Neural progenitor cell (in vitro differentiated cells): ENCODE measurements around the gene CACNA1C. TPM values are rescaled to one million over a fixed set of nuclear protein-coding genes. Genes with fewer than 3 reads are reported as not detected.

Experiments used
- DNase-seq: peaks from one replicate; pipeline ENCODE4 v3.0.0-alpha.2; 2016; ENCODE audit warnings: low spot score
- H2AFZ ChIP-seq: fragments of 200-600 bp; sonication (generic); replicated peaks from 2 replicates; pipeline ENCODE4 v1.6.1; 2016; ENCODE audit warnings: antibody characterized with exemption
- H3F3A ChIP-seq: fragments of 200-600 bp; sonication (generic); 2 replicates; pipeline ENCODE4 v1.6.1; 2016; ENCODE audit warnings: antibody characterized with exemption, low read depth
- H3K27ac ChIP-seq: fragments of 200-600 bp; sonication (generic); 2 replicates; pipeline ENCODE4 v1.5.1; 2016; ENCODE audit warnings: mild to moderate bottlenecking
- H3K27me3 ChIP-seq: fragments of 200-600 bp; sonication (generic); 2 replicates; pipeline ENCODE4 v1.6.1; 2016; ENCODE audit warnings: mild to moderate bottlenecking, moderate library complexity
- H3K36me3 ChIP-seq: fragments of 200-600 bp; sonication (generic); 2 replicates; pipeline ENCODE4 v1.5.1; 2016
- H3K4me1 ChIP-seq: fragments of 200-600 bp; sonication (generic); 2 replicates; pipeline ENCODE4 v1.6.1; 2016; ENCODE audit warnings: mixed run types
- H3K4me2 ChIP-seq: fragments of 200-600 bp; sonication (generic); 2 replicates; pipeline ENCODE4 v1.6.1; 2016
- H3K4me3 ChIP-seq: fragments of 200-600 bp; sonication (generic); 2 replicates; pipeline ENCODE4 v1.5.1; 2016
- H3K79me2 ChIP-seq: fragments of 200-600 bp; sonication (generic); 2 replicates; pipeline ENCODE4 v1.6.1; 2016; ENCODE audit warnings: low read depth
- H3K9ac ChIP-seq: fragments of 200-600 bp; sonication (generic); 2 replicates; pipeline ENCODE4 v1.6.1; 2016
- H3K9me3 ChIP-seq: fragments of 200-600 bp; sonication (generic); 2 replicates; pipeline ENCODE4 v1.5.1; 2016; ENCODE audit warnings: low read depth
- H4K20me1 ChIP-seq: fragments of 200-600 bp; sonication (generic); 2 replicates; pipeline ENCODE4 v1.6.1; 2016; ENCODE audit warnings: low read depth
- H3K27ac Mint-ChIP-seq: 3 replicates; pipeline ENCODE4 v1.8.0; 2021; ENCODE audit warnings: mixed read lengths
- H3K27me3 Mint-ChIP-seq: 2 replicates; pipeline ENCODE4 v1.8.0; 2022; ENCODE audit warnings: low read depth, mild to moderate bottlenecking, inconsistent platforms, moderate library complexity, mixed read lengths; ENCODE audit not compliant: insufficient read depth
- H3K36me3 Mint-ChIP-seq: 3 replicates; pipeline ENCODE4 v1.8.0; 2021; ENCODE audit warnings: mixed read lengths
- H3K4me1 Mint-ChIP-seq: 3 replicates; pipeline ENCODE4 v1.8.0; 2021; ENCODE audit warnings: mixed read lengths
- H3K4me3 Mint-ChIP-seq: 3 replicates; pipeline ENCODE4 v1.8.0; 2021; ENCODE audit warnings: mild to moderate bottlenecking, moderate library complexity, mixed read lengths
- H3K9me3 Mint-ChIP-seq: 3 replicates; pipeline ENCODE4 v1.8.0; 2020; ENCODE audit warnings: mixed read lengths
- EZH2 ChIP-seq: fragments of 200-600 bp; sonication (generic); IDR thresholded peaks from 2 replicates; pipeline ENCODE4 v1.6.1; 2017; ENCODE audit warnings: antibody characterized with exemption, mild to moderate bottlenecking, moderate library complexity
- EZH2phosphoT487 ChIP-seq: fragments of 200-600 bp; sonication (generic); IDR thresholded peaks from 2 replicates; pipeline ENCODE4 v1.6.1; 2017; ENCODE audit warnings: antibody characterized with exemption
- total RNA-seq: library from RNA; depleted of rRNA; stranded (reverse); fragments of >200 nt; gene quantifications from 2 replicates; pipeline ENCODE4 v1.2.3, GENCODE V29; 2015; ENCODE audit warnings: low replicate concordance
- TF ChIP-seq, protein P1 (sequence below): fragments of 200-600 bp; sonication (generic); IDR thresholded peaks from 2 replicates; pipeline ENCODE4 v1.5.1; 2017; ENCODE audit warnings: antibody characterized with exemption, mild to moderate bottlenecking

CACNA1C gene
- total RNA-seq, 1 donor from 2014 or later: 2.7 TPM

GRCh38 chr12:2654741-2655140 lies 602.0 kb downstream of the CACNA1C start:
- no peak overlapping the region for H2AFZ ChIP-seq
- H3K9me3 Mint-ChIP-seq: peaks cover 8% of the 10 kb centered on the region
- H3K27ac Mint-ChIP-seq: no peak overlapping the region

GRCh38 chr12:2662524-2662923 lies 609.7 kb downstream of the CACNA1C start:
- Histone ChIP-seq H2AFZ (no peak overlapping the region), H3F3A (no peaks in the 10 kb centered on the region), H3K4me3 (no peak overlapping the region), H3K4me1 (no peaks in the 10 kb centered on the region), H4K20me1 (no peaks in the 10 kb centered on the region), H3K9ac (no peak overlapping the region), H3K79me2 (no peaks in the 10 kb centered on the region), H3K9me3 (no peaks in the 10 kb centered on the region), H3K36me3 (no peaks in the 10 kb centered on the region), H3K4me2 (no peak overlapping the region), H3K27me3 (no peaks in the 10 kb centered on the region), H3K27ac (no peak overlapping the region)
- Mint-ChIP-seq H3K4me3 (no peak overlapping the region), H3K27ac (no peak overlapping the region), H3K9me3 (no peaks in the 10 kb centered on the region), H3K36me3 (no peaks in the 10 kb centered on the region), H3K4me1 (no peaks in the 10 kb centered on the region), H3K27me3 (peaks cover 5% of the 10 kb centered on the region)
- TF ChIP-seq EZH2phosphoT487 (no peak), EZH2 (no peak)
- TF ChIP-seq, protein P1, sequence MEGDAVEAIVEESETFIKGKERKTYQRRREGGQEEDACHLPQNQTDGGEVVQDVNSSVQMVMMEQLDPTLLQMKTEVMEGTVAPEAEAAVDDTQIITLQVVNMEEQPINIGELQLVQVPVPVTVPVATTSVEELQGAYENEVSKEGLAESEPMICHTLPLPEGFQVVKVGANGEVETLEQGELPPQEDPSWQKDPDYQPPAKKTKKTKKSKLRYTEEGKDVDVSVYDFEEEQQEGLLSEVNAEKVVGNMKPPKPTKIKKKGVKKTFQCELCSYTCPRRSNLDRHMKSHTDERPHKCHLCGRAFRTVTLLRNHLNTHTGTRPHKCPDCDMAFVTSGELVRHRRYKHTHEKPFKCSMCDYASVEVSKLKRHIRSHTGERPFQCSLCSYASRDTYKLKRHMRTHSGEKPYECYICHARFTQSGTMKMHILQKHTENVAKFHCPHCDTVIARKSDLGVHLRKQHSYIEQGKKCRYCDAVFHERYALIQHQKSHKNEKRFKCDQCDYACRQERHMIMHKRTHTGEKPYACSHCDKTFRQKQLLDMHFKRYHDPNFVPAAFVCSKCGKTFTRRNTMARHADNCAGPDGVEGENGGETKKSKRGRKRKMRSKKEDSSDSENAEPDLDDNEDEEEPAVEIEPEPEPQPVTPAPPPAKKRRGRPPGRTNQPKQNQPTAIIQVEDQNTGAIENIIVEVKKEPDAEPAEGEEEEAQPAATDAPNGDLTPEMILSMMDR: no peak
- DNase-seq: no peak

More at GRCh38 chr12:2654741-2655140, 602.0 kb downstream of the CACNA1C start:
- H3F3A ChIP-seq: no peaks in the 10 kb centered on the region
- no peaks in the 10 kb centered on the region for H4K20me1 ChIP-seq
- no peaks in the 10 kb centered on the region for H3K4me1 ChIP-seq
- Mint-ChIP-seq H3K36me3 (no peaks in the 10 kb centered on the region), H3K27me3 (no peaks in the 10 kb centered on the region), H3K4me1 (no peaks in the 10 kb centered on the region), H3K4me3 (no peak overlapping the region)
- no peak overlapping the region for H3K27ac ChIP-seq
- no peaks in the 10 kb centered on the region for H3K79me2 ChIP-seq
- no peaks in the 10 kb centered on the region for H3K27me3 ChIP-seq
- H3K4me2 ChIP-seq: no peak overlapping the region
- H3K9ac ChIP-seq: no peak overlapping the region
- no peak for TF ChIP-seq EZH2phosphoT487
- TF ChIP-seq, protein P1: no peak
- TF ChIP-seq EZH2: no peak
- H3K36me3 ChIP-seq: no peaks in the 10 kb centered on the region
- DNase-seq: no peak
- H3K4me3 ChIP-seq: no peak overlapping the region
- no peaks in the 10 kb centered on the region for H3K9me3 ChIP-seq

GRCh38 chr12:2664721-2665577 lies 612.2 kb downstream of the CACNA1C start:
- Histone ChIP-seq H3K9ac (no peak overlapping the region), H3K4me2 (no peak overlapping the region), H4K20me1 (no peaks in the 10 kb centered on the region), H2AFZ (no peak overlapping the region), H3K9me3 (no peaks in the 10 kb centered on the region), H3K79me2 (no peaks in the 10 kb centered on the region), H3K36me3 (no peaks in the 10 kb centered on the region), H3K4me3 (no peak overlapping the region), H3F3A (no peaks in the 10 kb centered on the region), H3K4me1 (no peaks in the 10 kb centered on the region), H3K27me3 (no peaks in the 10 kb centered on the region), H3K27ac (no peak overlapping the region)
- DNase-seq: no peak
- H3K27me3 Mint-ChIP-seq: peaks cover 7% of the 10 kb centered on the region
- no peaks in the 10 kb centered on the region for H3K9me3 Mint-ChIP-seq
- no peaks in the 10 kb centered on the region for H3K4me1 Mint-ChIP-seq
- no peaks in the 10 kb centered on the region for H3K36me3 Mint-ChIP-seq
- no peak overlapping the region for H3K4me3 Mint-ChIP-seq
- H3K27ac Mint-ChIP-seq: no peak overlapping the region
- TF ChIP-seq, protein P1: no peak
- TF ChIP-seq EZH2 (no peak), EZH2phosphoT487 (no peak)
